GM12878 (cell line): ENCODE results near the gene MFSD12. TPM values are rescaled to one million over a fixed set of nuclear protein-coding genes. Genes with fewer than 3 reads are reported as not detected.

ENCODE experiments used
- ATAC-seq: fragments of 200-7000 bp; cut with Tn5 transposase; 3 replicates; pipeline ENCODE4 v1.9.1; 2020; ENCODE audit warnings: mild to moderate bottlenecking, moderate library complexity
- BruUV-seq: library from RNA; stranded (reverse); fragments of 400-500 nt; replicated peaks from 2 replicates; lab custom pipeline; 2021; lab: Mats Ljungman, UMichigan
- CTCF ChIA-PET: fragments of 300-600 bp; sonication (Branson Sonifier 250); formaldehyde crosslinking; extraction: SDS; loops from one replicate; lab custom pipeline; 2021; ENCODE audit warnings: inconsistent platforms; lab: Yijun Ruan, JAX
- POLR2A ChIA-PET: fragments of 350-600 bp; formaldehyde crosslinking; extraction: SDS; loops from one replicate; lab custom pipeline; 2021; ENCODE audit warnings: inconsistent platforms; lab: Charles Lee
- RAD21 ChIA-PET: fragments of 300-600 bp; sonication (Branson Sonifier 250); formaldehyde crosslinking; loops from one replicate; lab custom pipeline; 2023; ENCODE audit warnings: antibody characterized with exemption; ENCODE audit not compliant: unreplicated experiment; lab: Charles Lee
- SMC1A ChIA-PET: fragments of 300-600 bp; sonication (Branson Sonifier 250); formaldehyde crosslinking; loops from one replicate; lab custom pipeline; 2023; ENCODE audit not compliant: unreplicated experiment, uncharacterized antibody; lab: Charles Lee
- DNase-seq: peaks from one replicate; pipeline ENCODE4 v3.0.0-alpha.2; 2011; ENCODE audit warnings: low read depth, low spot score
- FAIRE-seq: peaks from 3 replicates; lab custom pipeline; 2011; peaks lifted over from hg19 to GRCh38; lab: Jason Lieb, UNC
- H2AFZ ChIP-seq: 2 replicates; pipeline ENCODE4 v1.6.0; 2011; ENCODE audit warnings: low read depth, low read length, control low read depth; ENCODE audit not compliant: control insufficient read depth
- H3K27ac ChIP-seq: 2 replicates; pipeline ENCODE4 v1.5.1; 2011; ENCODE audit warnings: control low read depth; ENCODE audit not compliant: control insufficient read depth, insufficient read depth
- H3K27me3 ChIP-seq, 2 experiments: replicated peaks in 1 of 2; 2 replicates each; pipeline versions ENCODE4 v1.6.0 to v1.6.1; 2011; ENCODE audit warnings: low read length in 1 of 2; ENCODE audit not compliant: control insufficient read depth in 2 of 2, insufficient read depth in 2 of 2
- H3K36me3 ChIP-seq, 2 experiments: 2 replicates each; pipeline ENCODE4 v1.5.1; 2011; ENCODE audit warnings: low read length in 1 of 2; ENCODE audit not compliant: control insufficient read depth in 2 of 2, insufficient read depth in 2 of 2
- H3K4me1 ChIP-seq: 2 replicates; pipeline ENCODE4 v1.6.1; 2011; ENCODE audit warnings: mild to moderate bottlenecking, low read length, moderate library complexity, mixed read lengths; ENCODE audit not compliant: control insufficient read depth, insufficient read depth
- H3K4me2 ChIP-seq: 2 replicates; pipeline ENCODE4 v1.6.0; 2011; ENCODE audit warnings: control low read depth; ENCODE audit not compliant: control insufficient read depth, insufficient read depth
- H3K4me3 ChIP-seq: fragments of 200-600 bp; sonication (generic); 2 replicates; pipeline ENCODE4 v1.5.1; 2016
- H3K79me2 ChIP-seq: 2 replicates; pipeline ENCODE4 v1.6.0; 2011; ENCODE audit warnings: low read length; ENCODE audit not compliant: control insufficient read depth, insufficient read depth
- H3K9ac ChIP-seq: 2 replicates; pipeline ENCODE4 v1.8.0; 2011; ENCODE audit warnings: low read length, control low read depth, mixed read lengths; ENCODE audit not compliant: control insufficient read depth, insufficient read depth
- H3K9me3 ChIP-seq: replicated peaks from 3 replicates; pipeline ENCODE4 v1.5.1; 2011; ENCODE audit warnings: mild to moderate bottlenecking, low read length; ENCODE audit not compliant: control insufficient read depth, insufficient read depth
- H4K20me1 ChIP-seq: 2 replicates; pipeline ENCODE4 v1.6.0; 2011; ENCODE audit not compliant: control insufficient read depth, insufficient read depth
- ASH2L ChIP-seq: fragments of 300-600, 200-600 bp; sonication (generic); IDR thresholded peaks from 2 replicates; pipeline ENCODE4 v1.6.1; 2017; ENCODE audit warnings: low read depth, mild to moderate bottlenecking, borderline replicate concordance
- E2F8 ChIP-seq: fragments of 450-650 bp; IDR thresholded peaks from 2 replicates; pipeline ENCODE4 v1.6.1; 2018; ENCODE audit warnings: mild to moderate bottlenecking, low read depth, moderate library complexity; ENCODE audit not compliant: partially characterized antibody
- EED ChIP-seq: sonication (generic); IDR thresholded peaks from 2 replicates; pipeline ENCODE4 v1.6.1; 2016; ENCODE audit warnings: antibody characterized with exemption, low read depth
- KDM1A ChIP-seq: fragments of 200-600 bp; sonication (generic); IDR thresholded peaks from 2 replicates; pipeline ENCODE4 v1.6.1; 2016; ENCODE audit warnings: borderline replicate concordance
- MXI1 ChIP-seq: fragments of 150-350 bp; IDR thresholded peaks from 2 replicates; pipeline ENCODE4 v1.6.1; 2011; ENCODE audit warnings: low read depth, mild to moderate bottlenecking, inconsistent platforms, low read length, improper control_type of control experiment
- NFXL1 ChIP-seq: fragments of 450-650 bp; IDR thresholded peaks from 2 replicates; pipeline ENCODE4 v1.6.1; 2017; ENCODE audit warnings: antibody characterized with exemption, mild to moderate bottlenecking, borderline replicate concordance
- RCOR1 ChIP-seq: conservative IDR thresholded peaks from 2 replicates; pipeline ENCODE4 v1.6.1; 2012; ENCODE audit warnings: low read depth, low read length, improper control_type of control experiment
- SMAD1 ChIP-seq: fragments of 450-650 bp; IDR thresholded peaks from 2 replicates; pipeline ENCODE4 v1.6.1; 2018; ENCODE audit warnings: mild to moderate bottlenecking, low read depth; ENCODE audit not compliant: partially characterized antibody
- SMC3 ChIP-seq: IDR thresholded peaks from 2 replicates; pipeline ENCODE4 v1.6.1; 2011; ENCODE audit warnings: low read length, improper control_type of control experiment, borderline replicate concordance
- TARDBP ChIP-seq: IDR thresholded peaks from 2 replicates; pipeline ENCODE4 v1.6.1; 2016; ENCODE audit warnings: borderline replicate concordance
- WGBS: methylation state at CpG from one replicate; pipeline ENCODE4 v1.1.6; 2016; ENCODE audit warnings: low lambda C conversion rate; ENCODE audit not compliant: insufficient replicate concordance, insufficient coverage; ENCODE audit errors: missing lambda C conversion rate; 5-methylcytosine and 5-hydroxymethylcytosine counted together
- in situ Hi-C: fragments of 300-500 bp; cut with MboI; formaldehyde crosslinking; loops from 9 replicates; pipeline ENCODE4 v1.14.3; 2018; ENCODE audit warnings: mixed read lengths
- intact Hi-C: fragments of 100-400 bp; cut with micrococcal nuclease; formaldehyde crosslinking; loops from one replicate; pipeline ENCODE4 v1.14.2; 2022; ENCODE audit not compliant: unreplicated experiment
- polyA plus RNA-seq, 11 experiments: library from polyadenylated mRNA; depleted of rRNA in 4 of 11; unstranded in 6 of 11; stranded (reverse) in 5 of 11; fragments of >200 nt; fragmentation: Nextera tagmentation in 4 of 11; fragmentation: Illumina TruSeq in 1 of 11; extraction: Ambion mirVana in 4 of 11; extraction: Trizol in 1 of 11; gene quantifications; 1 replicate in 1 of 11; 2 replicates in 10 of 11; pipeline versions ENCODE4 v1.2.1 to v1.2.3, GENCODE V29; 2011 to 2016; ENCODE audit warnings: inconsistent platforms in 2 of 11, missing spikeins in 2 of 11, low read depth in 1 of 11
- total RNA-seq, 4 experiments: library from RNA; depleted of rRNA in 3 of 4; stranded (reverse); fragments of >200 nt in 3 of 4; fragmentation: Illumina TruSeq in 1 of 4; extraction: Trizol in 1 of 4; gene quantifications; 2 replicates each; pipeline versions ENCODE4 v1.2.1 to v1.2.3, GENCODE V29; 2013 to 2021
- TF ChIP-seq, protein P1 (sequence below): IDR thresholded peaks from 2 replicates; pipeline ENCODE4 v1.6.1; 2011; ENCODE audit warnings: low read depth, mild to moderate bottlenecking, low read length, moderate library complexity, borderline replicate concordance; ENCODE audit errors: extremely low read depth
- TF ChIP-seq, protein P2 (sequence below): fragments of 450-650 bp; IDR thresholded peaks from 2 replicates; pipeline ENCODE4 v1.6.1; 2017; ENCODE audit warnings: mild to moderate bottlenecking, moderate library complexity
- TF ChIP-seq, protein P3 (sequence below): fragments of 450-650 bp; IDR thresholded peaks from 2 replicates; pipeline ENCODE4 v1.6.1; 2018; ENCODE audit warnings: borderline replicate concordance, mild to moderate bottlenecking; ENCODE audit not compliant: partially characterized antibody

Gene MFSD12
- total and polyA plus RNA-seq, 10 of the 15 experiments (the other 5 are each of a cell fraction or from before 2014, with no cell fraction given), result 0.58 to 65.9 (median 16.8) TPM

DNA sequence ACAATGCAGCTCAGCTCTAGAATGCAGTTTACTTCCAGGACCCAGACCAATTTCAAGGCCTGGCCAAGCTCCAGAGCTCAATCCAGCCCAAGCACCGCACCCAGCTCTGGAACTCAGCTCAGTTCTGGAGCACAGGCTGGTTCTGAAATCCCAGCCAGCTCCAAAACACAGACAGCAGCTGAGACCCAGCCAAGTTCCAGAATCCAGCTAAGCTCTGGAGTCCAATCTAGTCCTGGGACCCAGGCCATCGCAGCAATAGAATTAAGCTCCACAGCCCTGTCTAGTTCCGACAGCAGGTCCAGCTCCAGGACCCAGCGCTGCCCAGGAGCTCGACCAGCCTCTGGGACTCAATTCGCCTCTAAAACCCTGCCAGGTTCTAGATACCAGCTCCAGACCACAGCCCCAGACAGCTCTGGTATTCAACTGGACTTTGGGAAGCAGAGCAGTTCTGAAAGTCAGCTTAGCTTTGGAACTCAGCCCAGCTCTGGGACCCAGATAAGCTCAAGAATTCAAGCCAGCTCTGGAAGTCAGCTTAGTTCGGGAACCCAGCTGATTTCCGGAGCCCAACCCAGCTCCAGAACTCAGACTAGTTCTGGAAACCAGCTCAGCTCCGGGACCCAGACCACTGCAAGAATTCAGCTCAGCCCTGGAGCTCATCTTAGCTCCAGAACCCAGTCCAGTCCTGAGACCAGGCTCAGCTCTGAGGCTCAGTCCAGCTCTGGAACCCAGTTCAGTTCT lies 34.7 kb upstream of the MFSD12 start:
- POLR2A ChIA-PET, result no interaction called here
- RAD21 ChIA-PET, result interaction anchor here (0.5 kb wide), 1 partner anchor 126 kb away, joined by 4 read pairs; no protein-coding TSS in a partner anchor
- FAIRE-seq (no peak), DNase-seq (no peak), ATAC-seq (no peak)
- CTCF ChIA-PET, result interaction anchor here (0.8 to 1.9 kb wide), 9 partner anchors 8 to 267 kb away, joined by 3 to 5 read pairs (median 4); no protein-coding TSS in a partner anchor
- in situ Hi-C loops, result no loop called here
- no peaks in the 10 kb centered on the region for H3K4me1 ChIP-seq
- intact Hi-C loops, result no loop called here
- SMC1A ChIA-PET, result interaction anchor here (0.7 to 0.9 kb wide), 2 partner anchors 16 to 35 kb away, joined by 3 read pairs; no protein-coding TSS in a partner anchor
- 17% methylated on average over 9 of the region's 9 CpGs for WGBS
- H3K27ac ChIP-seq, result no peak overlapping the region
- no peaks in the 10 kb centered on the region for H3K36me3 ChIP-seq
- no peak overlapping the region for H3K4me2 ChIP-seq
- H3K79me2 ChIP-seq, result no peaks in the 10 kb centered on the region
- H2AFZ ChIP-seq, result no peak overlapping the region
- peaks cover 2% of the 10 kb centered on the region; the same call in 1 of the 3 replicates for H3K9me3 ChIP-seq
- no peaks in the 10 kb centered on the region for H4K20me1 ChIP-seq
- no peak overlapping the region for H3K9ac ChIP-seq
- no peak overlapping the region for H3K4me3 ChIP-seq
- BruUV-seq, result no TSS peak
- no peaks in the 10 kb centered on the region for H3K27me3 ChIP-seq
- TF ChIP-seq TARDBP (no peak), E2F8 (no peak), MXI1 (no peak), ASH2L (no peak), KDM1A (no peak), EED (no peak), RCOR1 (no peak), SMC3 (no peak), SMAD1 (no peak), NFXL1 (no peak)
- TF ChIP-seq, protein P1, sequence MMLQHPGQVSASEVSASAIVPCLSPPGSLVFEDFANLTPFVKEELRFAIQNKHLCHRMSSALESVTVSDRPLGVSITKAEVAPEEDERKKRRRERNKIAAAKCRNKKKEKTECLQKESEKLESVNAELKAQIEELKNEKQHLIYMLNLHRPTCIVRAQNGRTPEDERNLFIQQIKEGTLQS, result no peak
- TF ChIP-seq, protein P2, sequence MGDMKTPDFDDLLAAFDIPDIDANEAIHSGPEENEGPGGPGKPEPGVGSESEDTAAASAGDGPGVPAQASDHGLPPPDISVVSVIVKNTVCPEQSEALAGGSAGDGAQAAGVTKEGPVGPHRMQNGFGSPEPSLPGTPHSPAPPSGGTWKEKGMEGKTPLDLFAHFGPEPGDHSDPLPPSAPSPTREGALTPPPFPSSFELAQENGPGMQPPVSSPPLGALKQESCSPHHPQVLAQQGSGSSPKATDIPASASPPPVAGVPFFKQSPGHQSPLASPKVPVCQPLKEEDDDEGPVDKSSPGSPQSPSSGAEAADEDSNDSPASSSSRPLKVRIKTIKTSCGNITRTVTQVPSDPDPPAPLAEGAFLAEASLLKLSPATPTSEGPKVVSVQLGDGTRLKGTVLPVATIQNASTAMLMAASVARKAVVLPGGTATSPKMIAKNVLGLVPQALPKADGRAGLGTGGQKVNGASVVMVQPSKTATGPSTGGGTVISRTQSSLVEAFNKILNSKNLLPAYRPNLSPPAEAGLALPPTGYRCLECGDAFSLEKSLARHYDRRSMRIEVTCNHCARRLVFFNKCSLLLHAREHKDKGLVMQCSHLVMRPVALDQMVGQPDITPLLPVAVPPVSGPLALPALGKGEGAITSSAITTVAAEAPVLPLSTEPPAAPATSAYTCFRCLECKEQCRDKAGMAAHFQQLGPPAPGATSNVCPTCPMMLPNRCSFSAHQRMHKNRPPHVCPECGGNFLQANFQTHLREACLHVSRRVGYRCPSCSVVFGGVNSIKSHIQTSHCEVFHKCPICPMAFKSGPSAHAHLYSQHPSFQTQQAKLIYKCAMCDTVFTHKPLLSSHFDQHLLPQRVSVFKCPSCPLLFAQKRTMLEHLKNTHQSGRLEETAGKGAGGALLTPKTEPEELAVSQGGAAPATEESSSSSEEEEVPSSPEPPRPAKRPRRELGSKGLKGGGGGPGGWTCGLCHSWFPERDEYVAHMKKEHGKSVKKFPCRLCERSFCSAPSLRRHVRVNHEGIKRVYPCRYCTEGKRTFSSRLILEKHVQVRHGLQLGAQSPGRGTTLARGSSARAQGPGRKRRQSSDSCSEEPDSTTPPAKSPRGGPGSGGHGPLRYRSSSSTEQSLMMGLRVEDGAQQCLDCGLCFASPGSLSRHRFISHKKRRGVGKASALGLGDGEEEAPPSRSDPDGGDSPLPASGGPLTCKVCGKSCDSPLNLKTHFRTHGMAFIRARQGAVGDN, result no peak
- TF ChIP-seq, protein P3, sequence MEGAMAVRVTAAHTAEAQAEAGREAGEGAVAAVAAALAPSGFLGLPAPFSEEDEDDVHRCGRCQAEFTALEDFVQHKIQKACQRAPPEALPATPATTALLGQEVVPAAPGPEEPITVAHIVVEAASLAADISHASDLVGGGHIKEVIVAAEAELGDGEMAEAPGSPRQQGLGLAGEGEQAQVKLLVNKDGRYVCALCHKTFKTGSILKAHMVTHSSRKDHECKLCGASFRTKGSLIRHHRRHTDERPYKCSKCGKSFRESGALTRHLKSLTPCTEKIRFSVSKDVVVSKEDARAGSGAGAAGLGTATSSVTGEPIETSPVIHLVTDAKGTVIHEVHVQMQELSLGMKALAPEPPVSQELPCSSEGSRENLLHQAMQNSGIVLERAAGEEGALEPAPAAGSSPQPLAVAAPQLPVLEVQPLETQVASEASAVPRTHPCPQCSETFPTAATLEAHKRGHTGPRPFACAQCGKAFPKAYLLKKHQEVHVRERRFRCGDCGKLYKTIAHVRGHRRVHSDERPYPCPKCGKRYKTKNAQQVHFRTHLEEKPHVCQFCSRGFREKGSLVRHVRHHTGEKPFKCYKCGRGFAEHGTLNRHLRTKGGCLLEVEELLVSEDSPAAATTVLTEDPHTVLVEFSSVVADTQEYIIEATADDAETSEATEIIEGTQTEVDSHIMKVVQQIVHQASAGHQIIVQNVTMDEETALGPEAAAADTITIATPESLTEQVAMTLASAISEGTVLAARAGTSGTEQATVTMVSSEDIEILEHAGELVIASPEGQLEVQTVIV, result no peak
